HG03045 (cell line): Measurements from ENCODE around the gene LIME1.

Experiments
- ATAC-seq: cut with Tn5 transposase; IDR thresholded peaks from one replicate; pipeline ENCODE4 v1.9.1; 2021; ENCODE audit warnings: mild to moderate bottlenecking, moderate library complexity; ENCODE audit not compliant: unreplicated experiment

LIME1 gene

GRCh38 chr20:63748070-63748933 lies 11.8 kb downstream of the LIME1 start:
- ATAC-seq, result no peak

- ATAC-seq, result no peak
Observed at GRCh38 chr20:63748934-63749270, 12.4 kb downstream of the LIME1 start.

GRCh38 chr20:63749597-63750508 lies 13.4 kb downstream of the LIME1 start:
- no peak for ATAC-seq

- no peak for ATAC-seq
Observed at GRCh38 chr20:63750807-63751470, 14.5 kb downstream of the LIME1 start.

GRCh38 chr20:63751471-63752271 lies 15.2 kb downstream of the LIME1 start:
- no peak for ATAC-seq

- ATAC-seq, result no peak
Observed at GRCh38 chr20:63752411-63753101, 16.1 kb downstream of the LIME1 start.

- no peak for ATAC-seq
Observed at GRCh38 chr20:63753381-63753780, 16.9 kb downstream of the LIME1 start.

- ATAC-seq, result no peak
Observed at GRCh38 chr20:63754008-63754407, 17.5 kb downstream of the LIME1 start.

GRCh38 chr20:63755933-63756647 lies 19.6 kb downstream of the LIME1 start:
- no peak for ATAC-seq

- ATAC-seq, result no peak
Observed at GRCh38 chr20:63756648-63756991, 20.2 kb downstream of the LIME1 start.

- no peak for ATAC-seq
Observed at GRCh38 chr20:63758152-63758551, 21.7 kb downstream of the LIME1 start.

GRCh38 chr20:63759377-63759901 lies 23.0 kb downstream of the LIME1 start:
- ATAC-seq, result no peak

- no peak for ATAC-seq
Observed at GRCh38 chr20:63765082-63765873, 28.8 kb downstream of the LIME1 start.

GRCh38 chr20:63765902-63766301 lies 29.4 kb downstream of the LIME1 start:
- ATAC-seq, result no peak

- ATAC-seq, result no peak
Observed at GRCh38 chr20:63766695-63767426, 30.4 kb downstream of the LIME1 start.

GRCh38 chr20:63767456-63767855 lies 31.0 kb downstream of the LIME1 start:
- no peak for ATAC-seq

GRCh38 chr20:63767886-63768285 lies 31.4 kb downstream of the LIME1 start:
- ATAC-seq, result no peak
